ENCODE measurements around the gene S100Z.

GRCh38 chr5:76867038-76867437 lies 17.2 kb downstream of the S100Z start:
- no peak for TF ChIP-seq CTCF (IDR thresholded peaks at IDR 0.05)
- no peak for TF ChIP-seq POLR2A (IDR thresholded peaks at IDR 0.05)
